HEK293 (cell line): ENCODE data around the gene DUSP10.

Experiments
- CTCF ChIA-PET: fragments of 350-600 bp; formaldehyde crosslinking; extraction: SDS; loops from one replicate; lab custom pipeline; 2021; ENCODE audit warnings: antibody characterized with exemption; lab: Yijun Ruan, JAX
- POLR2A ChIA-PET: fragments of 300-600 bp; formaldehyde crosslinking; extraction: SDS; loops from one replicate; lab custom pipeline; 2020; ENCODE audit warnings: antibody characterized with exemption, inconsistent platforms; lab: Yijun Ruan, JAX
- H3K27ac ChIP-seq: fragments of 200-500 bp; sonication (Bioruptor generic); 2 replicates; pipeline ENCODE4 v1.5.1; 2014; ENCODE audit warnings: low read depth, low read length, control low read depth, inconsistent platforms; ENCODE audit errors: extremely low read depth
- H3K36me3 ChIP-seq, 2 experiments: fragments of 200-500 bp in 1 of 2; sonication (Bioruptor generic) in 1 of 2; 1 replicate in 1 of 2; 2 replicates in 1 of 2; pipeline ENCODE4 v1.5.1; 2014 to 2017; ENCODE audit warnings: inconsistent platforms in 2 of 2, low read length in 2 of 2; ENCODE audit not compliant: control insufficient read depth in 2 of 2, insufficient read depth in 1 of 2
- H3K4me1 ChIP-seq: fragments of 200-500 bp; sonication (Bioruptor generic); 2 replicates; pipeline ENCODE4 v1.5.1; 2014; ENCODE audit warnings: mild to moderate bottlenecking, low read length, inconsistent platforms; ENCODE audit not compliant: control insufficient read depth, insufficient read depth
- H3K4me3 ChIP-seq: 2 replicates; pipeline ENCODE4 v1.5.1; 2011; ENCODE audit warnings: low read depth, mild to moderate bottlenecking, control low read depth, low read length, moderate library complexity
- H3K9me3 ChIP-seq: fragments of 200-500 bp; sonication (Bioruptor generic); 2 replicates; pipeline ENCODE4 v1.5.1; 2014; ENCODE audit warnings: low read depth, low read length, inconsistent platforms; ENCODE audit not compliant: control insufficient read depth, insufficient read depth
- ATF2 ChIP-seq: fragments of 450-650 bp; formaldehyde crosslinking; IDR thresholded peaks from 2 replicates; pipeline ENCODE4 v1.5.1; 2016; ENCODE audit warnings: missing biosample characterization, missing genetic modification characterization, low read depth
- GLIS1 ChIP-seq: fragments of 450-650 bp; formaldehyde crosslinking; IDR thresholded peaks from 2 replicates; pipeline ENCODE4 v1.5.1; 2016; ENCODE audit warnings: missing biosample characterization, missing genetic modification characterization
- KLF7 ChIP-seq: fragments of 450-650 bp; formaldehyde crosslinking; IDR thresholded peaks from 2 replicates; pipeline ENCODE4 v1.5.1; 2016; ENCODE audit warnings: missing biosample characterization, missing genetic modification characterization, borderline replicate concordance
- SP7 ChIP-seq: fragments of 450-650 bp; formaldehyde crosslinking; IDR thresholded peaks from 2 replicates; pipeline ENCODE4 v1.5.1; 2016; ENCODE audit warnings: missing biosample characterization, missing genetic modification characterization
- YY1 ChIP-seq: fragments of 450-650 bp; formaldehyde crosslinking; IDR thresholded peaks from 2 replicates; pipeline ENCODE4 v1.5.1; 2018; ENCODE audit warnings: missing biosample characterization, missing genetic modification characterization
- ZBTB11 ChIP-seq: fragments of 450-650 bp; formaldehyde crosslinking; conservative IDR thresholded peaks from 2 replicates; pipeline ENCODE4 v1.5.1; 2016; ENCODE audit warnings: low read depth, missing biosample characterization, missing genetic modification characterization
- ZBTB20 ChIP-seq: fragments of 450-650 bp; formaldehyde crosslinking; IDR thresholded peaks from 2 replicates; pipeline ENCODE4 v1.5.1; 2016; ENCODE audit warnings: missing biosample characterization, missing genetic modification characterization
- ZNF18 ChIP-seq: fragments of 450-650 bp; formaldehyde crosslinking; IDR thresholded peaks from 2 replicates; pipeline ENCODE4 v1.5.1; 2016; ENCODE audit warnings: missing biosample characterization, missing genetic modification characterization
- ZNF19 ChIP-seq: fragments of 450-650 bp; formaldehyde crosslinking; IDR thresholded peaks from 2 replicates; pipeline ENCODE4; 2016; ENCODE audit warnings: missing biosample characterization, missing genetic modification characterization, low read depth
- ZNF398 ChIP-seq: fragments of 450-650 bp; formaldehyde crosslinking; IDR thresholded peaks from 2 replicates; pipeline ENCODE4 v1.5.1; 2017; ENCODE audit warnings: missing biosample characterization, missing genetic modification characterization
- ZNF433 ChIP-seq: fragments of 450-650 bp; formaldehyde crosslinking; IDR thresholded peaks from 2 replicates; pipeline ENCODE4 v1.5.1; 2016; ENCODE audit warnings: missing biosample characterization, missing genetic modification characterization, low read depth
- ZNF549 ChIP-seq: fragments of 450-650 bp; IDR thresholded peaks from 2 replicates; pipeline ENCODE4 v1.5.1; 2018; ENCODE audit warnings: missing biosample characterization, missing genetic modification characterization, mild to moderate bottlenecking, inconsistent platforms, moderate library complexity
- ZNF610 ChIP-seq: fragments of 450-650 bp; formaldehyde crosslinking; IDR thresholded peaks from 2 replicates; pipeline ENCODE4 v1.5.1; 2016; ENCODE audit warnings: missing biosample characterization, missing genetic modification characterization, borderline replicate concordance
- ZNF624 ChIP-seq: fragments of 450-650 bp; formaldehyde crosslinking; IDR thresholded peaks from 2 replicates; pipeline ENCODE4 v1.5.1; 2017; ENCODE audit warnings: missing biosample characterization, missing genetic modification characterization
- ZNF707 ChIP-seq: fragments of 450-650 bp; formaldehyde crosslinking; IDR thresholded peaks from 2 replicates; pipeline ENCODE4 v1.5.1; 2016; ENCODE audit warnings: missing biosample characterization, missing genetic modification characterization
- ZNF785 ChIP-seq: fragments of 450-650 bp; formaldehyde crosslinking; IDR thresholded peaks from 2 replicates; pipeline ENCODE4 v1.5.1; 2016; ENCODE audit warnings: missing biosample characterization, missing genetic modification characterization
- ZSCAN30 ChIP-seq: fragments of 450-650 bp; IDR thresholded peaks from 2 replicates; pipeline ENCODE4 v1.5.1; 2018; ENCODE audit warnings: missing biosample characterization, mild to moderate bottlenecking, missing genetic modification characterization, moderate library complexity
- TF ChIP-seq, protein P1 (sequence below): fragments of 450-650 bp; formaldehyde crosslinking; IDR thresholded peaks from 2 replicates; pipeline ENCODE4 v1.5.1; 2016; ENCODE audit warnings: missing biosample characterization, missing genetic modification characterization
- TF ChIP-seq, protein P2 (sequence below): fragments of 450-650 bp; formaldehyde crosslinking; IDR thresholded peaks from 2 replicates; pipeline ENCODE4 v1.5.1; 2017; ENCODE audit warnings: missing biosample characterization, missing genetic modification characterization

DUSP10 gene

DNA sequence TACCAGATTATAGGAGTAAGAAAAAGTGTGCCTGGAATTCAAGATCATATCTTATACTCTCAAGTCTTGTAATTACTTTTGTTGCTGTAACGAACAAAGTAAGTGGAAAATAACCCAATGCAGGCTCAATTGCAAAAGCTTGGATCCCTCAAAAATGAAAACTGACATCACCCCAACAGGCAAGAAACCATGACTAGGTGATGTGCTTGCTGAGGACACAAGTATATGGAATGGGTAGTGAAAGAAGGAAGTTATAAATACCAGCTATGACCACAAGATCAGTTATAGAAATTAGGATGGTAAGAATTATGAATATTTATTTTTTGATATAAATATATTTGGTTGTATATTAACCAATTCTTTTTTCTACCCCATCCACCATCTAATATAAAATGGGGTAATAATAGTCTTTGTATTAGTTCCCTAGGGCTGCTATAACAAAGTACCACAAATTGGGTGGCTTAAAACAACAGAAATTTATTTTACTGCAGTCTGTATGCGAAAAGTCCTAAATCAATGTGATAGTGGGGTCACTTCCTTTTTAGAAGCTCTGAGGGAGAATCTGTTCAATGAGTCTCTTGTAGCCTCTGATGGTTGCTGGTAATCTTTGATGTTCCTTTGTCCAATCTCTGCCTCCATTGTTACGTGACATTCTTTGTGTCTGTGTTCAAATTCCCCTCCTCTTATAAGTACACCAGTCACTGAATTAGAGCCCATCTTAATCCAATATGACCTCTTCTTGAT lies 45.0 kb downstream of the DUSP10 start:
- H3K4me1 ChIP-seq = no peaks in the 10 kb centered on the region
- no peaks in the 10 kb centered on the region for H3K36me3 ChIP-seq
- ChIA-PET CTCF (interaction anchor here (0.6 kb wide), 1 partner anchor 356 kb away, joined by 4 read pairs; no protein-coding TSS in a partner anchor), POLR2A (interaction anchor here (0.5 kb wide), 1 partner anchor 723 kb away, joined by 3 read pairs; no protein-coding TSS in a partner anchor)
- H3K27ac ChIP-seq = no peak overlapping the region
- H3K4me3 ChIP-seq = no peak overlapping the region
- no peaks in the 10 kb centered on the region for H3K9me3 ChIP-seq
- no peak for TF ChIP-seq SP7 (tag by site-specific recombination)
- TF ChIP-seq ZNF398 (tag by site-specific recombination) = no peak
- no peak for TF ChIP-seq ZNF707 (tag by site-specific recombination)
- no peak for TF ChIP-seq ZSCAN30
- no peak for TF ChIP-seq ZBTB20 (tag by site-specific recombination)
- TF ChIP-seq, protein P1, sequence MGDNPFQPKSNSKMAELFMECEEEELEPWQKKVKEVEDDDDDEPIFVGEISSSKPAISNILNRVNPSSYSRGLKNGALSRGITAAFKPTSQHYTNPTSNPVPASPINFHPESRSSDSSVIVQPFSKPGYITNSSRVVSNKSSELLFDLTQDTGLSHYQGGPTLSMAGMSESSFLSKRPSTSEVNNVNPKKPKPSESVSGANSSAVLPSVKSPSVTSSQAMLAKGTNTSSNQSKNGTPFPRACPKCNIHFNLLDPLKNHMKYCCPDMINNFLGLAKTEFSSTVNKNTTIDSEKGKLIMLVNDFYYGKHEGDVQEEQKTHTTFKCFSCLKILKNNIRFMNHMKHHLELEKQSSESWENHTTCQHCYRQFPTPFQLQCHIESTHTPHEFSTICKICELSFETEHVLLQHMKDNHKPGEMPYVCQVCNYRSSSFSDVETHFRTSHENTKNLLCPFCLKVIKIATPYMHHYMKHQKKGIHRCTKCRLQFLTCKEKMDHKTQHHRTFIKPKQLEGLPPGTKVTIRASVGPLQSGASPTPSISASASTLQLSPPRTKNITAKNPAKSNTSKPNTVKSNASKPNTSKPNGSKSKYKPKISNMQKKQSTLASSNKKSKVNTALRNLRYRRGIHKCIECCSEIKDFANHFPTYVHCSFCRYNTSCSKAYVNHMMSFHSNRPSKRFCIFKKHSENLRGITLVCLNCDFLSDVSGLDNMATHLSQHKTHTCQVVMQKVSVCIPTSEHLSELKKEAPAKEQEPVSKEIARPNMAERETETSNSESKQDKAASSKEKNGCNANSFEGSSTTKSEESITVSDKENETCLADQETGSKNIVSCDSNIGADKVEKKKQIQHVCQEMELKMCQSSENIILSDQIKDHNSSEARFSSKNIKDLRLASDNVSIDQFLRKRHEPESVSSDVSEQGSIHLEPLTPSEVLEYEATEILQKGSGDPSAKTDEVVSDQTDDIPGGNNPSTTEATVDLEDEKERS = no peak
- no peak for TF ChIP-seq ZNF433 (tag by site-specific recombination)
- TF ChIP-seq KLF7 = no peak
- no peak for TF ChIP-seq ZNF785 (tag by site-specific recombination)
- no peak for TF ChIP-seq ATF2 (tag by site-specific recombination)
- TF ChIP-seq, all 188 proteins: peak for 0

DNA sequence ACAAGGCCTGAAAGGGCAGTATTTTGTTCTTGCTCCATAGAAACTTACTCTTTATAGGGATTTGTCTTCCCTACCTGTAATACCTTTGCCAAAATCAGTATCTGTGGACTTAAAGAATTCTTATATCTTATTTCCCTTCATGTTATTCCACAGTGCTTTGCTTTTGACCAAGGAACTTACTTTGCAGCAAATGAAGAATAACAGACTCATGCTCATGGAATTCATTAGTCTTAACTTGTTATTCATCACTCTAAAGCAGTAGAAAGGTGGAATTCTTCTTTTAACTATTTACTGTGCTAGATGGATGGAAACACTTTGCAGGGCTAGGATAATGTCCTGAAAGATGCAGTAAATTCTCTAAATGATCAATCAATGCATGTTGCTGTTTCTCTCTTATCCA lies 45.9 kb downstream of the DUSP10 start:
- ChIA-PET POLR2A (no interaction called here), CTCF (no interaction called here)
- no peak overlapping the region for H3K4me3 ChIP-seq
- H3K4me1 ChIP-seq = no peaks in the 10 kb centered on the region
- no peaks in the 10 kb centered on the region for H3K9me3 ChIP-seq
- no peak overlapping the region for H3K27ac ChIP-seq
- no peaks in the 10 kb centered on the region for H3K36me3 ChIP-seq
- TF ChIP-seq YY1 (tag by site-specific recombination) (no peak), ZNF549 (no peak), ZBTB11 (tag by site-specific recombination) (no peak), ZNF610 (tag by site-specific recombination) (no peak), ZNF785 (tag by site-specific recombination) (no peak), ZBTB20 (tag by site-specific recombination) (no peak), ZNF18 (tag by site-specific recombination) (no peak), GLIS1 (tag by site-specific recombination) (no peak), ZNF624 (tag by site-specific recombination) (no peak), ZNF19 (no peak)
- TF ChIP-seq, protein P2, sequence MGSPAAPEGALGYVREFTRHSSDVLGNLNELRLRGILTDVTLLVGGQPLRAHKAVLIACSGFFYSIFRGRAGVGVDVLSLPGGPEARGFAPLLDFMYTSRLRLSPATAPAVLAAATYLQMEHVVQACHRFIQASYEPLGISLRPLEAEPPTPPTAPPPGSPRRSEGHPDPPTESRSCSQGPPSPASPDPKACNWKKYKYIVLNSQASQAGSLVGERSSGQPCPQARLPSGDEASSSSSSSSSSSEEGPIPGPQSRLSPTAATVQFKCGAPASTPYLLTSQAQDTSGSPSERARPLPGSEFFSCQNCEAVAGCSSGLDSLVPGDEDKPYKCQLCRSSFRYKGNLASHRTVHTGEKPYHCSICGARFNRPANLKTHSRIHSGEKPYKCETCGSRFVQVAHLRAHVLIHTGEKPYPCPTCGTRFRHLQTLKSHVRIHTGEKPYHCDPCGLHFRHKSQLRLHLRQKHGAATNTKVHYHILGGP = no peak
